Activated CD4-positive, alpha-beta T cell treated with anti-CD3 and anti-CD28 coated beads, Interleukin-2, Interleukin-4, amounts not matched to agents 100 ng/mL and 50 ng/mL, durations not matched to agents 16 hours and 8 hours (primary cell): Measurements from ENCODE around the gene SLC18A2.
"Not testable (repeated sequence)": the region's sequence is repeated elsewhere in the genome, so short reads cannot be mapped to it uniquely, and the experiment has no call there.

Experiments
- DNase-seq: peaks from one replicate; pipeline ENCODE4 v3.0.0-alpha.2; 2020; ENCODE audit warnings: low spot score

The SLC18A2 gene

GRCh38 chr10:117240621-117241529, at the start of gene SLC18A2:
TSS of gene SLC18A2 (plus strand) at chr10:117241114. CDS start at chr10:117241694, 580 bp downstream.
- no peak for DNase-seq

DNA sequence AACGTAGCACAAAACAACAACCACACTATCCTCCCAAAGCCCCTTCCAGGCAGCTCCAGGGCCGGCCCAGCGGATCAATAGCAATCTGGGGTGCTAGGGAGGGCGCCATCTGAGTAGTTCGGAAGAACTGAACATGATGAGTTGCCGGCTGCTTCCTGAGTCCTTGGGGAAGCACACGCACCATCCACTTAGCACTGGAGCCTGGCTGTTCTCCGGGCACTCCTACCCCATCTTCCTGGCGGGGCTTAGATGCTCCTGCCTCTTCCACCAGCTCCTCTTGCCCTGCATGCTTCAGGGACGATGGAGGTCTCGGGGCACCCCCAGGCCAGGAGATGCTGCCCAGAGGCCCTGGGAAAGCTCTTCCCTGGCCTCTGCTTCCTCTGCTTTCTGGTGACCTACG, 43.7 kb upstream of the SLC18A2 start, which contains the start of gene KCNK18:
Gene KCNK18, plus strand, starts transcription at position 301 of the 400 bp plus-strand sequence. Its CDS starts 0 bp downstream, at position 301.
- DNase-seq: no peak

GRCh38 chr10:117198088-117198487, 42.8 kb upstream of the SLC18A2 start:
- no peak for DNase-seq

DNA sequence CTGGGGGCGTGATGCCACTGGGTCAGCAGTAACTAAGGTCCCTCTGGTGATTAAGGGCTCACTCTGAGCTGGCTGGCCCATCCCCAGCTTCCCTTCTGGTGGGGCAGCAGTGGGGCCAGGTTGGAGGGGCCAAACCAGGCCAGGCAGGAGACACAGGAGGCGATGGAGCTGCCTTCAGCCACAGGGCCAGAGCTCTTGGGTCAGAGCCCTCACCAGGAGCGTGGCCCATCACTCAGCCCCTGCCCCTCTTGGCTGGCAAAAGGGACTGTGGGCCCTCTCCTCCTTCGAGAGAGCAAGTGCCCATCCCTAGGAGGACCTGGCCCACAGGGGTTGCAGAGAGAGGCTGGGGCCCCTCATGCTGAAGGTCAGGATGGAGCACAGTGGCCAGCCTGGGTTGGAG, 39.1 kb upstream of the SLC18A2 start:
- DNase-seq: no peak

GRCh38 chr10:117204316-117204715, 36.6 kb upstream of the SLC18A2 start:
- DNase-seq: no peak

DNA sequence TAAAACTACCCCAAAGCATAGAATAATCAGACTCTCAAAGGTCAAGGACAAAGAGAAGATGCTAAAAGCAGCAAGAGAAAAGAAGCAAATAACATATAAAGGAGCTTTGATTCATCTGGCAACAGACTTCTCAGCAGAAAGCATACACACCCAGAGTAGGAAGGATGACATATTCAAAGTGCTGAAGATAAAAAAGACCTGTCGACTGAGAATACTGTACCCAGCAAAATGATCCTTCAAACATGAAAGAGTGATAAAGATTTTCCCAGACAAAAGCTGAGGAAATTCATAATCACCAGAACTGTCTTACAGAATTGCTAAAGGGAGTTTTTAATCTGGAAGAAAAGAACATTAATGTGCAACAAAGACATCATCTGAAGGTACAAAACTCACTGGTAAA, 28.7 kb upstream of the SLC18A2 start:
- no peak for DNase-seq

- DNase-seq: no peak
These were observed 26.5 kb upstream of the SLC18A2 start for GRCh38 chr10:117214401-117214800.

DNA sequence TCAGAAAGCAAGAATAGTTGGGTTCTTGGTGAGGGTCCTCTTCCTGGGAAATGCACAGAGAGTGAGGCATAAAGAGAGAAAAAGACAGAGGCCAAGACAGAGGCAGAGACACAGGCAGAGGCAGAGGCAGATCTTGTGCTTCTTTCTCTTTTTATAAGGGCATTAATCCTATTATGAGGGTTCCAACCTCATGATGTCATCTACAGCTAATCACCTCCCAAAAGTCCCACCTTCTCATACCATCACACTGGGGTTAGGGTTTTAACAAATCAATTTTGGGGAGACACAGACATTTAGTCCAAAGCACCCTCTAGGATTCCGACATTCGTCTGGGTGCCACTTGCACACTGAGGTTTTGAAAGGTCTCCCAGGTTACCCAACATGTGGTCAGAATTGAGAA, 25.8 kb upstream of the SLC18A2 start:
- no peak for DNase-seq

DNA sequence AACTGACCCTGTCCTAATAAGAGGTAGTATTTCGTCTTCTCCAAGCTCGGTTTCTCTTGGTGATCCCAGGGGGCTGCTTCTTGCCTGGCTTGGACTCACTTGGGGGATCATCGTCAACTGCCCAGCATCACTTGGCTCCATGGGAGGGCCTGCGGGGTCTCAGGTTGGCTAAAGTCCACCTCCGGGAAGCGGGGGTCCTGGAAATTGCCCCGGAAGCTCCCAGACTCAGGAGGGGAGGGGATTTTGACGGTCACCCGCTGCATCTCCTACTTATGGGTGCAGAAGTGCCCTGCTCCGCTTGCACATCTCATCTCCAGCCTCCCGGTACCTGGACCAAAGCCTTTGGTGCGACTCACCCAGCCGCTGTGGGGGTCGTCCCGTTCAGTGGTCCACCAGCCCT, 24.9 kb upstream of the SLC18A2 start:
- DNase-seq: no peak

DNA sequence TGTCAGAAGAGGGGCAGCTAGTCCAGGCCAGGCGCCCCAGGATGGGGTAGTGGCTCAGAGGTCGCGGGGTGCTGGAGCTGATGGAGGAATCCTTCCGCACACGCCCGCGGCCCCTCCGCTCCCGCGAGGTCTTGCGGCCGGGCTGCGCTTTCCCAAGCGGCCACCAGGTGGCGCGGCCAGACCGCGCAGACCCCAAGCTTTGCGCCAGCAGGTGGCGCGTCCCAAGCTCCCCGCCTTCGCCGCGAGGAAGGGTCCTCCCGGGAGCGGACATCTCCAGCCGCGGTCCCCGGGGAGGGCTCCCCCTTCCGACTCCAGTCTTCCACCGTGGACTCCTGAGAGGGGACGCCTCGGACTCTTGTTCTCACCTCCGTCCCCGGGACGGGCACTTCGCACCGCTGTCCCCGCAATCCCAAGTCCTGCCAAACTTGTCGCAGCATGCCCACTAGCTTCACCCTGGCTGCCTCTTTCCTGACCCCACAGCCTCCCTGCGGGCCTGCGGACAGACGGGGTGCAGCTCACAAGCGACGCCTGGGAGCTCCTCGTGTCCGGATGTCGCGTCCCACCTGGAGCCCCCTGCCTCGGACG, 24.2 kb upstream of the SLC18A2 start:
- DNase-seq: peak; percentile 65

DNA sequence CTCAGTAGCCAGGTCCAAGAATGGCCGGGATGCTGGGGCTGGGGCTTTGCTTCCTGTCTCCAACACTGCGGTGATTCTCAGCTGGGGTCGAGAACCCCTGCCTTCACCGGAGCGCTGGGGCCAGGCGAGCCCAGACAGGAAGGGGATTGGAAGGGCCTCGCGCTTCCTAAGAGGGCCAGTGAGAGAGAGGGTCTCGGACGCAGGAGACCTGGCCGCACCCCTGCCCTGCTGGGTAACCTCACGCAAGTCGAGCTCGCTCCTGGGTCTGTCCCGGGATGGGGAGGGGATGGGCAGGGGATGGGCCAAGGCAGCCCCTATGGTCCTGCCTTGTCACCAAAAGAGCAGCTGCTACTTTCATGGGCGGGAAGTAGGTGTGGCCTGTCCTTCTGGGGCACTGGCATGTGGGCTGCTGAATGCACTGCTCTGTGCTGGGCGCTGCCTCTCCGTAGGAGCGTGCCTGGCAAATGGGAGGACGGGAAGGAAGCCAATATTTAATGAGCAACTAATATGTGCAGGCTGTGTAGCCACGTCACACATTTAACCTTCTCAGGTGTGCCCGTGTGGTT, 23.6 kb upstream of the SLC18A2 start:
- no peak for DNase-seq

DNA sequence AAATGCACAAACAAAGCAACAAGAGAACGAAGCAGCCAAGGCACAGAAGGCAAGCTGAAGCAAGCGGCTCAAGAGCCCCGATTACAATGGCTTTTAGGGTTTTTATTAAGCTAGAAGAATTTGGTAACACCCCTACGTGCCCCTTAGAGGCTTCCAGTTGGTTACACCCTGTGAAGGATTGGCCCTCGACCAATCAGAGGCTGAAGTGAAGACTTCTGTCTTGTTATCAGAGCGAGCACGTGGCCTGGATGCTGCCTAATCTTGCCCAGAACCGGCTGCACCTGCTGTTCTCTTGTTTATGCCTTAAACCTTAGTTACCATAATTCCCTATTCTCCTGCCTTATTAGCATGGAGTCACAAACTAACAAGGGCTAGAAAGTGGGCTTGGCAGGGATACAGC, 22.3 kb upstream of the SLC18A2 start:
- no peak for DNase-seq

- DNase-seq: no peak
These were observed 19.7 kb upstream of the SLC18A2 start for GRCh38 chr10:117221156-117221711.

GRCh38 chr10:117222552-117222951, 18.4 kb upstream of the SLC18A2 start:
- no peak for DNase-seq

- no peak for DNase-seq
These were observed 17.8 kb upstream of the SLC18A2 start for GRCh38 chr10:117222976-117223692.

DNA sequence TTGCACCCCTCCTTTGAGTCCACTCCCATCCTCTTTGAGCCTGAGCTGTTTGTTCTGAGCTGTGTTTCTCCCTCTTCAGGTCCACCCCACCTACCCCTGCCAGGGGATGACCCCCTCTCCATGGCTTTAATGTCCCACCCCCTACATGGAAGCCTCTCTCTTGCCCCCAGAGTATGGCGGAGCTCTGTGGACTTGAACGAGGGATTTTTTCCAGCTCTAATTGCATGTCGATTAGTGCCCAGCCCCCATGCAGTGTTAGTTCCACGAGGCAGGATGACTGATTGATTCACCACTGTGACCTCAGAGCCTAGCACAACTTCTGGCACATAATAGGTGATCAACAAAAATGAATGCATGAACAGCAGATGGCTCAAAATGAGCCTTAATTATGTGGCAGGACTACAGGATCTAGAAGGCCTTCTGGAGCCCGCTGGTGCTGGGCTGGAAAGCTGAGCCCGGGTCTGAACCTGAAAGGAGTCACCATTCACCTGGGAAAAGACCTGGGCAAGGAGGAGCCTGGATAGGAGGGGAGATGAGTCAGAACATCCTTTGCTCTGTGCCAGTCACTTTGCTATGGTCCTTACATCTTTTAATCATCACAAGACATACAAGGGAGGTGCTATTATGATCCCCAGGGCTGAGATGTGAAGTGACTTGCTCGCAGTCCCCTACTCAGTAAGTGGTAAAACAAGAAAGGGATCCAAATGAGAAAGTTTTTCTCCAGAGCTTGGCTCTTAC, 17.1 kb upstream of the SLC18A2 start:
- no peak for DNase-seq

DNA sequence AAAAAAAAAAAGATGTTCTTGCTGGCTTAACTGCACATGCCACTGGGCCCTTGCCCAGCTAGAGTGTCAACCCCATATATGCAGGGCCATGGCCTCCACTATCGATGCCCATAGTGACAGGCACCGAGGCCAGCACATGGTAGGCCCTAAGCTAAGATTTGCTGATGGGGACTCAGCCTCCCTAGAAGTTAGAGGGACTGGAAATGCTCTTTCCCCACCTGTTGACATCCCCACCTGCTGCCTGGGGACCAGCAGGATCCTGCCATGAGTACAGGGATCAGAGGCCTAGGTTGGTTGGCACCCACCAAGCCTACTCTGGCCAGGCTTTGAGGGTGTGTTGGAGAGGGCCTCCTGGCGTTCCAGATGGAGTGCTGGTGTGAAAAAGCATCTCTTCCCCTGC, 16.0 kb upstream of the SLC18A2 start:
- no peak for DNase-seq

GRCh38 chr10:117226813-117227451, 14.0 kb upstream of the SLC18A2 start:
- no peak for DNase-seq

DNA sequence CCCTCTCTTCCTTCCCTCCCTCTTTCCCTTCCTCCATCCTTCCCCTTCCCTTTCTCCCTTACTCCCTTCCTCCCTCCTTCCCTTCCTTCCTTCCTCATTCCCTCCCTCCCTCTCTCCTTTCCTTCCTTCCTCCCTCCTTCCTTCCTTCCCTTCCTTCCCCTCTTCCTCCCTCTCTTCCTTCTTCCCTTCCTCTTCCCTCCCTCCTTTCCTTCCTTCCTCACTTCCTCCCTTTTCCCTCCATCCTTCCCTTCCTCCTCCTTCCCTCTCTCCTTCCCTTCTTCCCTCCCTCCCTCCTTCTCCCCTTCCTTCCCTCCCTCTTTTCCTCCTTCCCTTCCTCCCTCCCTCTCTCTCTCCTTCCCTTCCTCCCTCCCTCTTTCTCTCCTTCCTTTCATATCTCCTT, 12.7 kb upstream of the SLC18A2 start:
- DNase-seq: no peak

DNA sequence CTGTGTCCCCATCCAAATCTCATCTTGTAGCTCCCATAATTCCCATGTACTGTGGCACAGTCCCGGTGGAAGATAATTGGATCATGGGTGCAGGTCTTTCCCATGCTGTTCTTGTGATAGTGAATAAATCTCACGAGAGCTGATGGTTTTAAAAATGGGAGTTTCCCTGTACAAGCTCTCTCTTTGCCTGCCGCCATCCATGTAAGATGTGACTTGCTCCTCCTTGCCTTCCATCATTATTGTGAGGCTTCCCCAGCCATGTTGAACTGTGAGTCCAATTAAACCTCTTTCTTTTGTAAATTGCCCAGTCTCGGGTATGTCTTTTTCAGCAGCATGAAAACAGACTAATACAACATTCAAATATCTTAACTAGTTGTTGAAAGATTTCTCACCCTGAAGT, 10.8 kb upstream of the SLC18A2 start:
- DNase-seq: not testable (repeated sequence)
